GM18498 (cell line): ENCODE data around the gene PSME4.

Source experiments
- ATAC-seq: cut with Tn5 transposase; IDR thresholded peaks from one replicate; pipeline ENCODE4 v1.9.1; 2021; ENCODE audit warnings: mild to moderate bottlenecking, moderate library complexity; ENCODE audit not compliant: unreplicated experiment

PSME4 gene

GRCh38 chr2:53901192-53901591, 69.6 kb downstream of the PSME4 start:
- ATAC-seq = no peak

GRCh38 chr2:53896864-53897263, 73.9 kb downstream of the PSME4 start:
- ATAC-seq = no peak

GRCh38 chr2:53886406-53887280, 84.2 kb downstream of the PSME4 start:
- no peak for ATAC-seq

- ATAC-seq = no peak
Observed at GRCh38 chr2:53884883-53885282, 85.9 kb downstream of the PSME4 start.

GRCh38 chr2:53881986-53882385, 88.8 kb downstream of the PSME4 start:
- no peak for ATAC-seq

GRCh38 chr2:53881360-53881759, 89.4 kb downstream of the PSME4 start:
- ATAC-seq = no peak

- ATAC-seq = no peak
Observed at GRCh38 chr2:53880756-53881155, 90.0 kb downstream of the PSME4 start.

- no peak for ATAC-seq
Observed at GRCh38 chr2:53877556-53877955, 93.2 kb downstream of the PSME4 start.

- no peak for ATAC-seq
Observed at GRCh38 chr2:53877112-53877511, 93.7 kb downstream of the PSME4 start.

GRCh38 chr2:53874401-53874950, 96.3 kb downstream of the PSME4 start:
- ATAC-seq = no peak

- no peak for ATAC-seq
Observed at GRCh38 chr2:53867773-53868172, 103.0 kb downstream of the PSME4 start.

- no peak for ATAC-seq
Observed at GRCh38 chr2:53867169-53867568, 103.6 kb downstream of the PSME4 start.

- no peak for ATAC-seq
Observed at GRCh38 chr2:53865962-53866361, 104.8 kb downstream of the PSME4 start.

- no peak for ATAC-seq
Observed at GRCh38 chr2:53865264-53865663, 105.5 kb downstream of the PSME4 start.

GRCh38 chr2:53863538-53864227, 107.1 kb downstream of the PSME4 start:
- ATAC-seq = no peak

- no peak for ATAC-seq
Observed at GRCh38 chr2:53861824-53862223, 109.0 kb downstream of the PSME4 start.

GRCh38 chr2:53859206-53860181, 111.3 kb downstream of the PSME4 start, which contains the start of gene GPR75:
GPR75 (minus strand) TSS chr2:53859967; CDS start chr2:53854756, 5,211 bp downstream.
- no peak for ATAC-seq

- no peak for ATAC-seq
Observed at GRCh38 chr2:53856272-53856671, 114.5 kb downstream of the PSME4 start.

GRCh38 chr2:53854678-53855077, 116.1 kb downstream of the PSME4 start:
- ATAC-seq = peak; percentile 53

- no peak for ATAC-seq
Observed at GRCh38 chr2:53852532-53852931, 118.3 kb downstream of the PSME4 start.
